HepG2 (cell line): ENCODE measurements around the gene SRP14. TPM values are rescaled to one million over a fixed set of nuclear protein-coding genes. Genes with fewer than 3 reads are reported as not detected.

Source experiments
- BCL6 ChIP-seq: IDR thresholded peaks from 2 replicates; pipeline ENCODE4 v1.6.1; 2016; ENCODE audit warnings: missing genetic modification reagents, missing compliant biosample characterization
- DMTF1 ChIP-seq: sonication (generic); formaldehyde crosslinking; IDR thresholded peaks from 2 replicates; pipeline ENCODE4 v1.4.0; 2020; ENCODE audit warnings: mild to moderate bottlenecking, missing genetic modification reagents
- EED ChIP-seq: sonication (generic); formaldehyde crosslinking; IDR thresholded peaks from 2 replicates; pipeline ENCODE4 v1.5.0; 2020; ENCODE audit warnings: mild to moderate bottlenecking, missing genetic modification reagents
- GATAD1 ChIP-seq: IDR thresholded peaks from 2 replicates; pipeline ENCODE4 v1.6.1; 2016; ENCODE audit warnings: missing genetic modification reagents, missing compliant biosample characterization
- GTF3A ChIP-seq: sonication (generic); formaldehyde crosslinking; conservative IDR thresholded peaks from 2 replicates; pipeline ENCODE4 v1.4.0; 2020; ENCODE audit warnings: mild to moderate bottlenecking, missing genetic modification reagents
- HNF4G ChIP-seq, 2 experiments: sonication (generic) in 1 of 2; formaldehyde crosslinking in 1 of 2; IDR thresholded peaks; 2 replicates each; pipeline versions ENCODE4 v1.4.0 to v1.6.1; 2011 to 2020; ENCODE audit warnings: borderline replicate concordance in 2 of 2, low read depth in 2 of 2, mild to moderate bottlenecking in 2 of 2, low read length in 1 of 2, missing genetic modification reagents in 1 of 2, moderate library complexity in 1 of 2
- KLF15 ChIP-seq: sonication (generic); formaldehyde crosslinking; IDR thresholded peaks from 2 replicates; pipeline ENCODE4 v1.8.1; 2023; ENCODE audit warnings: borderline replicate concordance, mild to moderate bottlenecking, inconsistent platforms, missing genetic modification reagents, mixed read lengths
- MXI1 ChIP-seq: IDR thresholded peaks from 3 replicates; pipeline ENCODE4 v1.6.1; 2012; ENCODE audit warnings: low read depth, low read length, inconsistent platforms, borderline replicate concordance
- SMAD3 ChIP-seq: sonication (generic); formaldehyde crosslinking; IDR thresholded peaks from 2 replicates; pipeline ENCODE4 v1.4.0; 2020; ENCODE audit warnings: missing genetic modification reagents
- SP140L ChIP-seq: sonication (generic); formaldehyde crosslinking; IDR thresholded peaks from 2 replicates; pipeline ENCODE4 v1.4.0; 2020; ENCODE audit warnings: missing genetic modification reagents, borderline replicate concordance
- SRSF9 ChIP-seq: fragments of 200-400 bp; formaldehyde crosslinking; IDR thresholded peaks from 2 replicates; pipeline ENCODE4 v1.6.1; 2018; ENCODE audit warnings: borderline replicate concordance, mild to moderate bottlenecking, low read depth, low read length; ENCODE audit not compliant: insufficient read depth, poor library complexity, severe bottlenecking
- ZBED4 ChIP-seq: sonication (generic); formaldehyde crosslinking; IDR thresholded peaks from 2 replicates; pipeline ENCODE4 v1.4.0; 2020; ENCODE audit warnings: missing genetic modification reagents, borderline replicate concordance
- ZBTB37 ChIP-seq: sonication (generic); formaldehyde crosslinking; IDR thresholded peaks from 2 replicates; pipeline ENCODE4 v1.4.0; 2020; ENCODE audit warnings: mild to moderate bottlenecking, missing genetic modification reagents
- ZMAT5 ChIP-seq: sonication (generic); formaldehyde crosslinking; IDR thresholded peaks from 2 replicates; pipeline ENCODE4 v1.5.0; 2020; ENCODE audit warnings: mild to moderate bottlenecking, low read depth, missing genetic modification reagents, borderline replicate concordance
- ZNF317 ChIP-seq: sonication (generic); formaldehyde crosslinking; IDR thresholded peaks from 2 replicates; pipeline ENCODE4 v1.5.0; 2020; ENCODE audit warnings: mild to moderate bottlenecking, missing genetic modification reagents
- ZNF567 ChIP-seq: sonication (generic); formaldehyde crosslinking; IDR thresholded peaks from 2 replicates; pipeline ENCODE4 v1.8.1; 2023; ENCODE audit warnings: mild to moderate bottlenecking, missing genetic modification reagents, borderline replicate concordance
- ZSCAN21 ChIP-seq: sonication (generic); formaldehyde crosslinking; IDR thresholded peaks from 2 replicates; pipeline ENCODE4 v1.8.0; 2022; ENCODE audit warnings: mild to moderate bottlenecking, missing genetic modification reagents, moderate library complexity, borderline replicate concordance
- polyA plus RNA-seq, 8 experiments: library from polyadenylated mRNA; depleted of rRNA in 3 of 8; stranded (reverse) in 7 of 8; unstranded in 1 of 8; fragments of >200 nt; fragmentation: Illumina TruSeq in 4 of 8; extraction: Trizol in 4 of 8; gene quantifications; 2 replicates each; pipeline versions ENCODE4 v1.2.1 to v1.2.3, GENCODE V29; 2011 to 2016; ENCODE audit warnings: low read depth in 4 of 8, missing spikeins in 1 of 8, mixed read lengths in 1 of 8; ENCODE audit not compliant: insufficient read depth in 1 of 8
- total RNA-seq, 5 experiments: library from RNA; depleted of rRNA; stranded (reverse); fragments of >200 nt; fragmentation: Illumina TruSeq; extraction: Trizol; gene quantifications; 2 replicates each; pipeline ENCODE4 v1.2.3, GENCODE V29; 2016; ENCODE audit warnings: low read depth in 1 of 5

SRP14 gene
- total and polyA plus RNA-seq, 2 of the 13 experiments (the other 11 are each of a cell fraction or from before 2014, with no cell fraction given), result 208 to 356 TPM

GRCh38 chr15:40087991-40088928, 49.3 kb upstream of the SRP14 start (continued):
- TF ChIP-seq ZBTB37 (CRISPR knock-in tag) (peak; percentile 87), ZNF317 (CRISPR knock-in tag) (0 out of 2 replicates have a peak, but pooled peaks have one; percentile 35), GATAD1 (peak; percentile 66), DMTF1 (CRISPR knock-in tag) (0 out of 2 replicates have a peak, but pooled peaks have one; percentile 29), KLF15 (CRISPR knock-in tag) (no peak), ZMAT5 (CRISPR knock-in tag) (no peak), ZSCAN21 (peak; percentile 49; the same call in 1 of the 2 replicates), ZBED4 (CRISPR knock-in tag) (peak; percentile 89; the same call in 1 of the 2 replicates), GTF3A (CRISPR knock-in tag) (0 out of 2 replicates have a peak, but pooled peaks have one; percentile 73), ZNF567 (CRISPR knock-in tag) (no peak), HNF4G (IDR thresholded peaks at IDR 0.05; ENCODE audit: borderline replicate concordance, low read depth, low read length) (peak; percentile 82), HNF4G (CRISPR knock-in tag; IDR thresholded peaks at IDR 0.05; ENCODE audit: borderline replicate concordance, low read depth) (peak; percentile 75; the same call in 1 of the 2 replicates), SRSF9 (no peak), SP140L (CRISPR knock-in tag) (no peak), BCL6 (CRISPR knock-in tag) (peak; percentile 93), SMAD3 (peak; percentile 75), EED (CRISPR knock-in tag) (no peak), MXI1 (peak; percentile 25; the same call in 1 of the 3 replicates)
